Neutrophil (primary cell): ENCODE data around the gene IDI2.

Experiments used
- H3K27ac ChIP-seq: fragments of 200-600 bp; sonication (generic); 2 replicates; pipeline ENCODE4 v1.5.1; 2016; ENCODE audit warnings: mild to moderate bottlenecking, moderate library complexity
- H3K27me3 ChIP-seq: fragments of 200-600 bp; sonication (generic); 2 replicates; pipeline ENCODE4 v1.6.0; 2016; ENCODE audit warnings: mild to moderate bottlenecking
- H3K36me3 ChIP-seq: fragments of 200-600 bp; sonication (generic); 2 replicates; pipeline ENCODE4 v1.5.1; 2017
- H3K4me1 ChIP-seq, 2 experiments: fragments of 200-600 bp in 1 of 2; sonication (generic) in 1 of 2; 1 replicate in 1 of 2; 2 replicates in 1 of 2; pipeline versions ENCODE4 v1.5.1 to v1.6.1; 2013 to 2016; ENCODE audit warnings: low read depth in 1 of 2, low read length in 1 of 2, mild to moderate bottlenecking in 1 of 2, moderate library complexity in 1 of 2; ENCODE audit not compliant: control insufficient read depth in 1 of 2, insufficient read depth in 1 of 2
- H3K4me3 ChIP-seq, 2 experiments: fragments of 200-600 bp in 1 of 2; sonication (generic) in 1 of 2; 1 replicate in 1 of 2; 2 replicates in 1 of 2; pipeline ENCODE4 v1.5.1; 2013 to 2016; ENCODE audit warnings: low read depth in 1 of 2, low read length in 1 of 2, mild to moderate bottlenecking in 1 of 2, moderate library complexity in 1 of 2
- H3K9me3 ChIP-seq: fragments of 200-600 bp; sonication (generic); 2 replicates; pipeline ENCODE4 v1.5.1; 2016
- TF ChIP-seq, protein P1 (sequence below): fragments of 200-600 bp; sonication (generic); IDR thresholded peaks from 2 replicates; pipeline ENCODE4 v1.5.1; 2016; ENCODE audit warnings: antibody characterized with exemption

IDI2 gene

DNA sequence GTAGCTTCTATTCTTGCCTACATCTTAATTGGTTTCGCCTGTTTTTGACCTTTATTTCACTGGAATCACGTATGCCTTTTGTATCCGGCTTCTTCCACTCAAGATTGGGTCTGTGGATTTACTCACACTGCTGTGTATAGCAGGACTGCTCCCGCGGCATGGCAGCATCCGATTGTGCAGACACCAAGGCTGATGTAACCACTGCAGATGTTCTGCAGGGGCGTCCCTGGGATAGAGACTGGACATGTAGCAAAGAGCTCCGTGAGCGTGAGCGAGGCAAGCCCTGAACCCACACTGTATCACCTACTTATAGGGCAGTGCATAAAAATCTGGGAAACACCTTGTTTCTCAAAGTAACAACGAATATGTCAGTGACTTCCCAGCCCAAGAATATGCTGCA, 11.4 kb upstream of the IDI2 start:
- TF ChIP-seq, protein P1, sequence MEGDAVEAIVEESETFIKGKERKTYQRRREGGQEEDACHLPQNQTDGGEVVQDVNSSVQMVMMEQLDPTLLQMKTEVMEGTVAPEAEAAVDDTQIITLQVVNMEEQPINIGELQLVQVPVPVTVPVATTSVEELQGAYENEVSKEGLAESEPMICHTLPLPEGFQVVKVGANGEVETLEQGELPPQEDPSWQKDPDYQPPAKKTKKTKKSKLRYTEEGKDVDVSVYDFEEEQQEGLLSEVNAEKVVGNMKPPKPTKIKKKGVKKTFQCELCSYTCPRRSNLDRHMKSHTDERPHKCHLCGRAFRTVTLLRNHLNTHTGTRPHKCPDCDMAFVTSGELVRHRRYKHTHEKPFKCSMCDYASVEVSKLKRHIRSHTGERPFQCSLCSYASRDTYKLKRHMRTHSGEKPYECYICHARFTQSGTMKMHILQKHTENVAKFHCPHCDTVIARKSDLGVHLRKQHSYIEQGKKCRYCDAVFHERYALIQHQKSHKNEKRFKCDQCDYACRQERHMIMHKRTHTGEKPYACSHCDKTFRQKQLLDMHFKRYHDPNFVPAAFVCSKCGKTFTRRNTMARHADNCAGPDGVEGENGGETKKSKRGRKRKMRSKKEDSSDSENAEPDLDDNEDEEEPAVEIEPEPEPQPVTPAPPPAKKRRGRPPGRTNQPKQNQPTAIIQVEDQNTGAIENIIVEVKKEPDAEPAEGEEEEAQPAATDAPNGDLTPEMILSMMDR, result no peak

DNA sequence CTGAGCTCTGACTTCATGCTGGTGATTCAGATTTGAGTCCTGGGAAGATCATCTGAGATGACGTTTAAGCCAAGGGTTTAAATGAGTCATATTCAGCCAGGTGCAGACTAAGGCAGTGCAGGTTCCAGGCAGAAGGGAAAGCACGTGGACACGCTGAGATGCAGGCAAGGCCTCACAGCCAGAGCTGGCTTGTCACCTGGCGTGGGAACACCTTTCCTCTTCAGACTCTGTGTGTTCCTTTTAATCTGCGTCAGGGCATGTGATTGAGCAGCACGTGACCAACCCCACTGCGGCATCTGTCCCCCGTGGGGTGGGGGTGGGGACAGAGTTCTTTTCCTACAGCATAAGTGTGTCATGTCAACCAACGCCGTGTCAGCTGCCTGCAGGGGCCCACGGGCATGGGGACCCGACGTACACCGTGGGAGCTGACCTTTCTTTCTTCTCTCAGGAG, 10.7 kb upstream of the IDI2 start:
- Histone ChIP-seq H3K4me3 (no peak overlapping the region), H3K27me3 (no peaks in the 10 kb centered on the region), H3K27ac (no peak overlapping the region), H3K36me3 (peaks cover 33% of the 10 kb centered on the region), H3K9me3 (no peaks in the 10 kb centered on the region), H3K4me1 (no peaks in the 10 kb centered on the region)
- TF ChIP-seq, protein P1, result no peak

More for the DNA sequence above, 11.4 kb upstream of the IDI2 start:
- H3K9me3 ChIP-seq, result no peaks in the 10 kb centered on the region
- no peak overlapping the region for H3K27ac ChIP-seq
- H3K27me3 ChIP-seq, result no peaks in the 10 kb centered on the region
- H3K4me1 ChIP-seq, result peaks cover 3 to 4% of the 10 kb centered on the region in 2 experiments
- H3K4me3 ChIP-seq, result no peak overlapping the region
- peaks cover 33% of the 10 kb centered on the region for H3K36me3 ChIP-seq

DNA sequence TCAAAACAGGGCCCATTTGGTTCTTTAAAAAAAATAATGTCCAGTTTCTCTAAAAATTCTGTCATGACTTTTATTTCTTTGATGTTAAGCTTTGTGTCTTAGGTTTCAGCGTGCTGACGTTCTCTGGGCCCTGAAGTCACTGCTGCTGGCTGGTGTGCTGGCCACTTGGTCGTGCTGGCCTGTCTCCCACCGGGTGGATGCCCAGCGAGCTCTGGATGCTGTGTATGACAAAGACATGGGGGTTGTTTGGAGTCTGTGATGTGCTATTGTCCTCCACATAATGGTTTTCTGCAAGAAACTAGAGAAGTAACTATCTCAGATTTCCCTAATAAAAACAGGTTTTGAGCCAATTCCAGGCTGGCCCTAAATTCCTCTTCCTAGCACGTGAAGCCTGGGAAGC, 9.5 kb upstream of the IDI2 start:
- Histone ChIP-seq H3K4me3 (no peak overlapping the region), H3K4me1 (no peaks in the 10 kb centered on the region), H3K36me3 (peaks cover 22% of the 10 kb centered on the region), H3K27me3 (no peaks in the 10 kb centered on the region), H3K27ac (no peak overlapping the region), H3K9me3 (no peaks in the 10 kb centered on the region)
- TF ChIP-seq, protein P1, result no peak

DNA sequence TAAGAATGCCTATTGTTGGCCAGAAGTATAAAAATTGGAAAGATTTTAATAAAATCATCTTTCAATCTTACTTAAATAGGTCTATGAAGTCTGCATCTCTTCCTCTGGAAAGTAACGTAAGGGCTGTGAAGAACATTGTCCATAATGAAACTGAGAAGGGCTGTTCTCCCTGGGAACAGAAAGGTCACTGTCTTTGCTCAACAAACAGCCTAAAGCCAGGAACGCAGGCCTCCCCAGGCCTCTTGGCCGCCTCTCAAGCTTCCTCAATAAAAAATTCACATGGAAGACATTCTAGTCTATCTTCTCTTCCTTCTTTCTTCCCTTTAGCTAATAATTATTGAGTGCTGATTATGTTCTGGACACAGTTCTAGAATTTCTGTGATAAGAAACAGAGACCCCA, 9.1 kb upstream of the IDI2 start:
- TF ChIP-seq, protein P1, result no peak
- H3K9me3 ChIP-seq, result no peaks in the 10 kb centered on the region
- H3K4me3 ChIP-seq, result no peak overlapping the region
- no peaks in the 10 kb centered on the region for H3K27me3 ChIP-seq
- H3K27ac ChIP-seq, result no peak overlapping the region
- H3K4me1 ChIP-seq, result no peaks in the 10 kb centered on the region
- peaks cover 18% of the 10 kb centered on the region for H3K36me3 ChIP-seq

DNA sequence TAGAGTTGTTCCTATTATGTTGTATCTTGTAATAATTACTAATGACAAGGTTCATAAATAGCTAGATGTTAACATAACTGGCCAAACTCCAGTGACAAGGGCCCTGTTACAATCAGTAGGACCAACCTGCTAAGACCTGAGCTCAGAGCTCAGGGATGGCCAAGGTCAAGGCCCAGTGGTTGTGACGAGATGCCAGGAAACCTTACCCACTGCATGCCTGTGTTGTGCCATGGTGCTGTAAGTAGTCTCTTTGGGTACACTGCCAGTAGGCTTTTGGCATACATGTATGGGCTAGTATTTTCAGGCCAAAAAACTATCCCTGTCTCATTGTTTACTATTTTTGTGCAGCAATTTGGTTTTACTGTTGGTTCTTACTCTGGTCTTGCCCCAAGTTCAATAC, 7.9 kb upstream of the IDI2 start:
- H3K4me3 ChIP-seq, result no peak overlapping the region
- no peaks in the 10 kb centered on the region for H3K9me3 ChIP-seq
- no peak overlapping the region for H3K27ac ChIP-seq
- H3K27me3 ChIP-seq, result no peaks in the 10 kb centered on the region
- peaks cover 9% of the 10 kb centered on the region for H3K36me3 ChIP-seq
- H3K4me1 ChIP-seq, result no peaks in the 10 kb centered on the region
- TF ChIP-seq, protein P1, result no peak

DNA sequence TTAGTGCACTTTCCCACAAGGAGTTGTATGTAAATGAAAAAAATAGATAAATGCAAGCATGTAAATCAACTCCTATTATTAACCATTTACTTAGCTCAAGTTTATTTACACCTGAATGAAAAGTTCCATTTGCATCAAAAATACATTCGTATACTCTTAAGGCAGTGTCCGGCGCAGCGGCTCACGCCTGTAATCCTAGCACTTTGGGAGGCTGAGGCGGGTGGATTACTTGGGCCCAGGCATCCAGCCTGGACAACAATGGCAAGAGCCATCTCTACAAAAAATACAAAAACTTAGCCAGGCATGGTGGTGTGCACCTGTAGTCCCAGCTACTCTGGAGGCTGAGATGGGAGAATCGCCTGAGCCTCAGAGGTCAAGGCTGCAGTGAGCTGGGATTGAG, 4.2 kb upstream of the IDI2 start:
- Histone ChIP-seq H3K36me3 (no peaks in the 10 kb centered on the region), H3K27me3 (no peaks in the 10 kb centered on the region), H3K4me3 (no peak overlapping the region), H3K4me1 (no peaks in the 10 kb centered on the region), H3K9me3 (no peaks in the 10 kb centered on the region), H3K27ac (no peak overlapping the region)
- TF ChIP-seq, protein P1, result no peak
